DOHH2 (cell line): ENCODE data around the gene PEPD.

Source experiments
- H3F3A ChIP-seq: fragments of 200-600 bp; sonication (generic), shearing (Covaris generic); 2 replicates; pipeline ENCODE4 v1.6.0; 2016; ENCODE audit warnings: antibody characterized with exemption, mild to moderate bottlenecking; ENCODE audit not compliant: control insufficient read depth, insufficient read depth
- H3K27ac ChIP-seq: fragments of 200-600 bp; sonication (generic); 2 replicates; pipeline ENCODE4 v1.5.1; 2014; ENCODE audit warnings: low read depth, mild to moderate bottlenecking, low read length, moderate library complexity
- H3K27me3 ChIP-seq: fragments of 200-600 bp; sonication (generic); 2 replicates; pipeline ENCODE4 v1.6.1; 2014; ENCODE audit warnings: mild to moderate bottlenecking, low read length, mixed read lengths; ENCODE audit not compliant: control insufficient read depth
- H3K36me3 ChIP-seq: fragments of 200-600 bp; sonication (generic); 2 replicates; pipeline ENCODE4 v1.6.1; 2014; ENCODE audit warnings: mild to moderate bottlenecking, low read length, moderate library complexity, mixed read lengths; ENCODE audit not compliant: control insufficient read depth
- H3K4me1 ChIP-seq: fragments of 200-600 bp; sonication (generic); 2 replicates; pipeline ENCODE4 v1.6.1; 2014; ENCODE audit warnings: mild to moderate bottlenecking, low read length, mixed read lengths; ENCODE audit not compliant: control insufficient read depth
- H3K4me2 ChIP-seq: fragments of 200-600 bp; sonication (generic); 2 replicates; pipeline ENCODE4 v1.6.0; 2014; ENCODE audit warnings: mild to moderate bottlenecking, low read length, moderate library complexity
- H3K4me3 ChIP-seq: fragments of 200-600 bp; sonication (generic); 2 replicates; pipeline ENCODE4 v1.5.1; 2014; ENCODE audit warnings: mild to moderate bottlenecking, low read length, mixed read lengths
- H3K79me2 ChIP-seq: fragments of 200-600 bp; sonication (generic); 2 replicates; pipeline ENCODE4 v1.6.1; 2014; ENCODE audit warnings: mild to moderate bottlenecking, low read length, mixed read lengths; ENCODE audit not compliant: control insufficient read depth
- H3K9me2 ChIP-seq: fragments of 200-600 bp; sonication (generic); replicated peaks from 2 replicates; pipeline ENCODE4 v1.6.1; 2014; ENCODE audit warnings: mild to moderate bottlenecking, low read length, mixed read lengths; ENCODE audit not compliant: control insufficient read depth
- H3K9me3 ChIP-seq: fragments of 200-600 bp; sonication (generic); 2 replicates; pipeline ENCODE4 v1.6.1; 2014; ENCODE audit warnings: antibody characterized with exemption, low read length, mixed read lengths; ENCODE audit not compliant: control insufficient read depth, insufficient read depth
- H4K20me1 ChIP-seq: fragments of 200-600 bp; sonication (generic); 2 replicates; pipeline ENCODE4 v1.6.0; 2014; ENCODE audit warnings: low read depth, mild to moderate bottlenecking, antibody characterized with exemption, low read length, moderate library complexity; ENCODE audit not compliant: control insufficient read depth, insufficient read depth
- EZH2phosphoT487 ChIP-seq: fragments of 200-600 bp; sonication (generic); IDR thresholded peaks from 2 replicates; pipeline ENCODE4 v1.6.1; 2017; ENCODE audit warnings: borderline replicate concordance, mild to moderate bottlenecking, antibody characterized with exemption, low read length, moderate library complexity, mixed read lengths
- TF ChIP-seq, protein P1 (sequence below): fragments of 200-600 bp; sonication (generic); IDR thresholded peaks from one replicate; pipeline ENCODE4 v1.5.1; 2014; ENCODE audit warnings: antibody characterized with exemption, mild to moderate bottlenecking, low read depth, low read length; ENCODE audit not compliant: poor library complexity, severe bottlenecking

PEPD gene

DNA sequence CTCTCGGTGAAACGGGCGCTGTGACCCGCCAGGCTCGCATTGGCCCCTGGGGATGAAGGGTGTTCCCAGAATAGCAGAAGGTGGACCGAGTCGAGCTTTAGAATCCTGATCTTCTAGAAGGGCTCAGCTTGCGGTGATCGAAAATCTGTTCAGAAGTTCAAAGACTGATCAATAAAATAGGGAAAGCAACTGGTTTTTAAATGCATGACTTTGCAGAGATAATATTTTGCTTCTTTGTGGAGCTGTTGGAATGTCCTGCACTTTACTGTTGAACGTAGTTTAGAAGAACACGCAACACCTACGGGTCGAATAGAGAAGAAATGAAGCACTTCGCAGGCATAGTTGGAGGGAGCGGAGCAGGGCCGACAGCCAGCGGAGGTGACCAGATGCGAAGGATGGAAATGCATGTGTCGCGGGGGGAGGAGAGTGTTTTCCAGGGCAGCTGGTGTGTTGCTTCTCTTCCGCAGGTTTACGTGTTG is 147.3 kb downstream of the PEPD start:
- peaks cover 10% of the 10 kb centered on the region for H3K27me3 ChIP-seq
- peaks cover 39% of the 10 kb centered on the region for H3K36me3 ChIP-seq
- TF ChIP-seq, protein P1, sequence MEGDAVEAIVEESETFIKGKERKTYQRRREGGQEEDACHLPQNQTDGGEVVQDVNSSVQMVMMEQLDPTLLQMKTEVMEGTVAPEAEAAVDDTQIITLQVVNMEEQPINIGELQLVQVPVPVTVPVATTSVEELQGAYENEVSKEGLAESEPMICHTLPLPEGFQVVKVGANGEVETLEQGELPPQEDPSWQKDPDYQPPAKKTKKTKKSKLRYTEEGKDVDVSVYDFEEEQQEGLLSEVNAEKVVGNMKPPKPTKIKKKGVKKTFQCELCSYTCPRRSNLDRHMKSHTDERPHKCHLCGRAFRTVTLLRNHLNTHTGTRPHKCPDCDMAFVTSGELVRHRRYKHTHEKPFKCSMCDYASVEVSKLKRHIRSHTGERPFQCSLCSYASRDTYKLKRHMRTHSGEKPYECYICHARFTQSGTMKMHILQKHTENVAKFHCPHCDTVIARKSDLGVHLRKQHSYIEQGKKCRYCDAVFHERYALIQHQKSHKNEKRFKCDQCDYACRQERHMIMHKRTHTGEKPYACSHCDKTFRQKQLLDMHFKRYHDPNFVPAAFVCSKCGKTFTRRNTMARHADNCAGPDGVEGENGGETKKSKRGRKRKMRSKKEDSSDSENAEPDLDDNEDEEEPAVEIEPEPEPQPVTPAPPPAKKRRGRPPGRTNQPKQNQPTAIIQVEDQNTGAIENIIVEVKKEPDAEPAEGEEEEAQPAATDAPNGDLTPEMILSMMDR = no peak
- no peak for TF ChIP-seq EZH2phosphoT487
- no peaks in the 10 kb centered on the region for H3K9me2 ChIP-seq
- peaks cover 53% of the 10 kb centered on the region for H3K79me2 ChIP-seq
- peak overlapping the region; percentile 91 for H3K4me2 ChIP-seq
- H3K4me1 ChIP-seq = peaks cover 40% of the 10 kb centered on the region
- H3K9me3 ChIP-seq = no peaks in the 10 kb centered on the region
- H3K27ac ChIP-seq = 0 out of 2 replicates have a peak overlapping the region, but pooled peaks have one; percentile 25
- peaks cover 5% of the 10 kb centered on the region; the same call in 1 of the 2 replicates for H3F3A ChIP-seq
- H4K20me1 ChIP-seq = peaks cover 48% of the 10 kb centered on the region
- H3K4me3 ChIP-seq = peak overlapping the region; percentile 97

DNA sequence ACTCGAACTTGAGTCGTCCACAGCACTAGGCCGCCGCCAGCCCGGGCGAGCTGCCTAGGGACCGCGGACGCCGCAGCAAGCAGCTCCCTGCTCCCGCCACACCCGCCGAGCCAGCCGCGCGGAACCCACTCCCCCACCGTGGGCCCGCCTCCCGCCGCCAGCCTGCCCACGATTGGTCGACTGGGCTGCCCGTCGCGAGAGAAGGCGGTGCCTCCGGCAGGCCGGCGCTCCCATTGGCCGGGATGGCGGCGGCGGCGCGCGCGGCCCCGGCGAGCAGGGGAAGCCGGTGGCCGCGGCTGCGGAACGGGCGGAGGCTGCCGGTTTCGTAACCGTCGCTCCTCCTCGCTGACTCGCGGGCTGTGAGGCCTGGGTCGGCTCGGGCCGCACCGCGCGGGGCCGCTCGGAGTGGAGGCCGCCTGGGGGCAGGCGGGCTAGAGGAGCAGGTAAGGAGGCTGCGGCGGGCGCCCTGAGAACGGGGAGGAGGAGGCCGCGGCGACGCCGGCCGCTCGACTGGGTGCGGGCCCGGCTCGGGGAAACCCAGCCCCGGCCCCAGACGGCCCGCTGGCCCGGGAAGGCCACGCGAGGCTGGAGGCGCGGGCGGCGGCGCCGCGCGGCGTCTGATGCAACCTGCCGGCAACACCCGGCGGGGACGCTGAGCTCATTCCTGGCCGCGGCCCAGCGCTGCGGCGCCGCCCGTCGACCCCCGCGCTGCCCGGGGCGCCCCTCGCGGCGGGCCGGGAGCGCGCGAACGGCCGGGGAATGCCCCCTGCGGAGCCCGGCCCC is 147.9 kb downstream of the PEPD start, which contains the start of gene CEBPG:
CEBPG (plus strand) TSS at position 257 of the 783 bp plus-strand sequence. CDS start 5,531 bp downstream, outside the sequence.
- H3K4me1 ChIP-seq = peaks cover 40% of the 10 kb centered on the region
- peaks cover 5% of the 10 kb centered on the region; the same call in 1 of the 2 replicates for H3F3A ChIP-seq
- TF ChIP-seq EZH2phosphoT487 = no peak
- TF ChIP-seq, protein P1 = no peak
- H3K36me3 ChIP-seq = peaks cover 32% of the 10 kb centered on the region
- H3K4me2 ChIP-seq = peak within 1 kb of the TSS; percentile 91
- H3K9me2 ChIP-seq = no peaks in the 10 kb centered on the region
- H4K20me1 ChIP-seq = peaks cover 44% of the 10 kb centered on the region
- no peaks in the 10 kb centered on the region for H3K9me3 ChIP-seq
- H3K79me2 ChIP-seq = peaks cover 47% of the 10 kb centered on the region
- peaks cover 10% of the 10 kb centered on the region for H3K27me3 ChIP-seq
- H3K27ac ChIP-seq = peak within 1 kb of the TSS; percentile 78
- H3K4me3 ChIP-seq = peak within 1 kb of the TSS; percentile 97

DNA sequence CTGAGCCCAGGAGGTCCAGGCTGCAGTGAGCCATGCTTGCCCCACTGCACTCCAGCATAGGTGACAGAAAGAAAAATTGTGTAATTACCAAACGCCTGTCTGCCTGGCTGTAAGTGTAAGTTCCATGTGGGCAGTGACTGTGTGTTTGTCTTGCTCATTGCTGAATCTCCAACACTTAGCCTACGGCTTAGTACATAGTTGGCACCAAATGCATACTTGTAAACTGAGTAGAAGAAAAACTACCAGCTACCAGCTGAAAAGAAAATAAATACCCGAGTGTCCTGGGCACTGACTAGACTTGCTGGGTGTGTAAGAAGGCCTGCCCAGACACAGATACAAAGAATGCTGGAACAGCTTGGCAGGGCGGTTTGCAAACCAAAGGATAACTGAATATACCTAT is 150.8 kb downstream of the PEPD start:
- H3K9me3 ChIP-seq = no peaks in the 10 kb centered on the region
- no peak overlapping the region for H3K4me2 ChIP-seq
- H3K27ac ChIP-seq = no peak overlapping the region
- peaks cover 15% of the 10 kb centered on the region for H3K36me3 ChIP-seq
- H3K9me2 ChIP-seq = no peaks in the 10 kb centered on the region
- peaks cover 5% of the 10 kb centered on the region; the same call in 1 of the 2 replicates for H3F3A ChIP-seq
- peaks cover 18% of the 10 kb centered on the region for H3K79me2 ChIP-seq
- H4K20me1 ChIP-seq = peaks cover 17% of the 10 kb centered on the region
- no peak overlapping the region for H3K4me3 ChIP-seq
- H3K4me1 ChIP-seq = peaks cover 26% of the 10 kb centered on the region
- TF ChIP-seq, protein P1 = no peak
- H3K27me3 ChIP-seq = peaks cover 30% of the 10 kb centered on the region
